ENCODE measurements around the gene ADRA2C.

ADRA2C gene

GRCh38 chr4:3762264-3762663 is 3.9 kb upstream of the ADRA2C start:
- no peak for DNase-seq

- no peak for DNase-seq
Measured at GRCh38 chr4:3762753-3763549, 3.2 kb upstream of the ADRA2C start.

- no peak for DNase-seq
Measured at GRCh38 chr4:3765271-3766035, 732 bp upstream of the ADRA2C start.

- no peak for DNase-seq
Measured at GRCh38 chr4:3766785-3767569, 792 bp downstream of the ADRA2C start.

GRCh38 chr4:3767570-3768288 is 1.5 kb downstream of the ADRA2C start:
- no peak for DNase-seq

GRCh38 chr4:3768842-3769641 is 2.9 kb downstream of the ADRA2C start:
- no peak for DNase-seq

GRCh38 chr4:3769642-3770184 is 3.5 kb downstream of the ADRA2C start:
- DNase-seq, result no peak

GRCh38 chr4:3770323-3771163 is 4.4 kb downstream of the ADRA2C start:
- no peak for DNase-seq

GRCh38 chr4:3771164-3771809 is 5.1 kb downstream of the ADRA2C start:
- no peak for DNase-seq

GRCh38 chr4:3771939-3772495 is 5.8 kb downstream of the ADRA2C start:
- DNase-seq, result no peak

GRCh38 chr4:3772632-3773031 is 6.4 kb downstream of the ADRA2C start:
- no peak for DNase-seq

- DNase-seq, result no peak
Measured at GRCh38 chr4:3773552-3774001, 7.4 kb downstream of the ADRA2C start.

- DNase-seq, result no peak
Measured at GRCh38 chr4:3774253-3774883, 8.2 kb downstream of the ADRA2C start.

- DNase-seq, result no peak
Measured at GRCh38 chr4:3775005-3775404, 8.8 kb downstream of the ADRA2C start.

GRCh38 chr4:3775576-3775975 is 9.4 kb downstream of the ADRA2C start:
- DNase-seq, result no peak

- DNase-seq, result no peak
Measured at GRCh38 chr4:3776166-3777032, 10.2 kb downstream of the ADRA2C start.

- no peak for DNase-seq
Measured at GRCh38 chr4:3777033-3777390, 10.8 kb downstream of the ADRA2C start.

GRCh38 chr4:3777669-3778068 is 11.5 kb downstream of the ADRA2C start:
- DNase-seq, result no peak

Data from activated CD4-positive, alpha-beta T cell treated with anti-CD3 and anti-CD28 coated beads for 1 hour (primary cell).